Activated naive CD4-positive, alpha-beta T cell treated with anti-CD3 and anti-CD28 coated beads, Interleukin-2, amount 10 ng/mL, durations not matched to agents 7 days and 5 days (primary cell): ENCODE results near the gene PBX1.

Experiments used
- CTCF ChIA-PET: fragments of 350-600 bp; sonication (Branson Sonifier 250); formaldehyde crosslinking; loops from one replicate; lab custom pipeline; 2021; ENCODE audit warnings: antibody characterized with exemption; lab: Charles Lee
- DNase-seq: peaks from one replicate; pipeline ENCODE4 v3.0.0-alpha.2; 2020
- H3K27ac Mint-ChIP-seq: one replicate; pipeline ENCODE4 v1.8.0; 2021; ENCODE audit warnings: mild to moderate bottlenecking, moderate library complexity, mixed read lengths
- H3K27me3 Mint-ChIP-seq: one replicate; pipeline ENCODE4 v1.8.0; 2021; ENCODE audit warnings: mild to moderate bottlenecking, mixed read lengths
- H3K36me3 Mint-ChIP-seq: one replicate; pipeline ENCODE4 v1.8.0; 2021; ENCODE audit warnings: mixed read lengths
- H3K4me1 Mint-ChIP-seq: one replicate; pipeline ENCODE4 v1.8.0; 2021; ENCODE audit warnings: mixed read lengths
- H3K4me3 Mint-ChIP-seq: one replicate; pipeline ENCODE4 v1.8.0; 2021; ENCODE audit warnings: mild to moderate bottlenecking, moderate library complexity, mixed read lengths
- H3K9me3 Mint-ChIP-seq: one replicate; pipeline ENCODE4 v1.8.0; 2021; ENCODE audit warnings: mixed read lengths

PBX1 gene

DNA sequence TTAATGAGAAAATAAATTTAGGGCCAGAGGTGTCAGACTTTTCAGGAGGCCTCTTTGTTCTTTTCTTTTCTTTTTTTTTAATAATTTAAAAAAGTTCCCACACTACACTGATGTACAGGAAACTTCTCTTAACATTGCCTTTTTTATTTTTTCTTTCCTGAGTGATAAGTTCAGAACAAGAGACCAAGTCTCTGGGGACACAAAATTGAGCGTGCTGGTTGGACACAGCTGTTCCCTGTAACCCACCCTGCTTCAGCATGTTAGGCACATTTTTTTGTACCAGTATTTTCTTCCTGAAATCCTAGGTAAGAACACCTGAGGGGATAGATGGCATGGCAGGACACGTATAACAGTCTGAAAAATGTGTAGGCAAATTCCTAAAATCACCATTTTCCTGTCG, 50.1 kb downstream of the PBX1 start:
- H3K36me3 Mint-ChIP-seq = no peaks in the 10 kb centered on the region
- no peaks in the 10 kb centered on the region for H3K9me3 Mint-ChIP-seq
- H3K27ac Mint-ChIP-seq = no peak overlapping the region
- CTCF ChIA-PET = no interaction called here
- H3K4me1 Mint-ChIP-seq = no peaks in the 10 kb centered on the region
- no peak for DNase-seq
- H3K27me3 Mint-ChIP-seq = no peaks in the 10 kb centered on the region
- H3K4me3 Mint-ChIP-seq = no peak overlapping the region

DNA sequence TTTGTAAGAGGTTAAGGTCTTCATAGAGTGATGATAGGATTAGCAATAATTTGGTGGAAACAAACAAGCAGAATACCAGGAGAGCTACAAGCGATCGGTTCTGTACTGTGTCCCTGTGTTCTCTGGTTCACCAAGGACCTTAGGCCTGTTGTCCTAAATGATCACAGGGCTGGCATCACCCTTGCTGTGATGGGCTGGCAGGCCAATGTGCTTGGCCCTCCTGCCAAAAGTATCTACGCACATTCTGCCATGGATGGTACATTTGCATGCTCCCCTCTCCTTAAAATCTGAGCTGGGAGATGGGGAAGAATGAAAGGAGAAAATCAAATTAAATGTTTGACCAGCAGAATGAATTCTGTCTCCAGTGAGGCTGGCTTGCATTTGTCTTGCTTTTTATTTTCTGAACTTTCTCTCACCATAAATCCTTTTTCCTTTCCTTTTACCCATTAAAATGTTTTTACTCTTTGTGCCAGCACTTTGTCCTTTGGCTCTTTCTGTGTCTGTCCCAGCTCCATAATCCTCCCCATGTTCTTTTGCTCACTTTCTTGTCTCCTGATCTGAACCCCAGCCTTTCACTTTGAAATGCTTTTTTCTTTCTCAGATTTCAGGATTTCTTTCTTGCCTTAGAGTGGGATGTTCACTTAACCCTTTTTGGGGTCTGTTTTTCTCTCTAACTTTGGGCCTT, 51.7 kb downstream of the PBX1 start:
- DNase-seq = no peak
- H3K4me3 Mint-ChIP-seq = no peak overlapping the region
- no peaks in the 10 kb centered on the region for H3K27me3 Mint-ChIP-seq
- no peaks in the 10 kb centered on the region for H3K4me1 Mint-ChIP-seq
- H3K36me3 Mint-ChIP-seq = no peaks in the 10 kb centered on the region
- no peaks in the 10 kb centered on the region for H3K9me3 Mint-ChIP-seq
- H3K27ac Mint-ChIP-seq = no peak overlapping the region
- CTCF ChIA-PET = no interaction called here

DNA sequence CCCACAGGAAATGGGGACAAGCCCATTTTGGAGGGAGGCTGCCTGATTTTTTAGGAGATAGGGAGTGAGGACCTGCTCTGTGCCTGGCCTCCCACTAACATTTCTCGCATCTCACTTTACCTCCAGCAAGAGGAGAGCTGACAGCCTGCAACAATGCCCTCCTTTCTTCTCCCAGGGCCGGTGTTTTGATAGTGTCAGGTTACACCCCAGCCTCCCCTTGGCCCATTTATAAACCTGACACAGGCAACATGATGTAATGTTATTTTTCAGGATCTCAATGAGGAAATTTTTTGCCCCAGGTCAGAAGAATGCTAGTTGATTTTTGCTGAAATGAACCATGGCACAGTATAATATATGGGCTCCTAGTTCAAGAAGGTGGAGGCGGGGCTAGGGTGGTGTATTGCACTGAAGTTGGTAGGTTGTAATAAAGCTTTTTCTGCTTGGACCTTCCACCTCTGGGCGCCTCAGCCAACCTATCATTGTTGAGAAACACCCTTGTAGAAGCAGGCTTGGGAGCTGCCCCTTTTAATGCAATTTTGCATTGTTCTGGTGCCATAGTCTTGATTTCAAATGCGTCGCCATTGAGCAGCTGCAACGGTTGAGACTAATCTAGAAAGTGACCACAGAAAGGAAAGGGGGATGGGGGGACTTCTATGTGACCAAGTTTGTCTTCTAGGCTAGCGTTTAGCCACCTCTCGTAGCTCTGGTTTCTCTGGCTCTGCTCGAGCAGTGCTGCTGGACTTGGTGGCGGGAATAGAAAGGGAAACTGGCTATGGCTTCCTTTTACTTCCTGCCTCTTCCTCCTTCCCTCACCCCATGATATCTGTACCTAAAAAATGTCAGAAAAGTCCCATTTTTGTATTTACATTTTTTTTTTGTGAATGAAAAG, 53.0 kb downstream of the PBX1 start:
- Mint-ChIP-seq H3K36me3 (no peaks in the 10 kb centered on the region), H3K27me3 (no peaks in the 10 kb centered on the region), H3K4me3 (no peak overlapping the region), H3K9me3 (no peaks in the 10 kb centered on the region), H3K4me1 (no peaks in the 10 kb centered on the region), H3K27ac (no peak overlapping the region)
- DNase-seq = no peak
- CTCF ChIA-PET = no interaction called here

DNA sequence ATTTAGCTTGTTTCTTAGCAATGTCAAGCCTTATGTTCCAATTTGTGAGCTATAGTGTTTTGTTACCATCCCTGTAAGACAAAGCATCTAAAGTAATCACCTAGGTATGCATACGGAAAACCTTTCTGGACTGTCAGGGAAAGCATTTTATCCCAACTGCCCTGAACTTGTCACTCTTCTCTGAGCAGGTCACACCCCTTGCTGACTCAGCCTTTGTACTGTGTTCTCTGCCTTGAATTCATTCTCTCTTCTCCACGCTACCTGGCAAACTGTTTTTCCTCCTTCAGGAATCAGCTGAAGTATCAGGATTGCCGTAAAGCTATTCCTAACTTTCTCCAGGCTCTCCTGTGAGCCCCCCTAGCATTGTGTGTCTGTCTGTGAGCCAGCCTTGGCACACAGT, 54.2 kb downstream of the PBX1 start:
- no peaks in the 10 kb centered on the region for H3K9me3 Mint-ChIP-seq
- H3K4me3 Mint-ChIP-seq = no peak overlapping the region
- CTCF ChIA-PET = no interaction called here

DNA sequence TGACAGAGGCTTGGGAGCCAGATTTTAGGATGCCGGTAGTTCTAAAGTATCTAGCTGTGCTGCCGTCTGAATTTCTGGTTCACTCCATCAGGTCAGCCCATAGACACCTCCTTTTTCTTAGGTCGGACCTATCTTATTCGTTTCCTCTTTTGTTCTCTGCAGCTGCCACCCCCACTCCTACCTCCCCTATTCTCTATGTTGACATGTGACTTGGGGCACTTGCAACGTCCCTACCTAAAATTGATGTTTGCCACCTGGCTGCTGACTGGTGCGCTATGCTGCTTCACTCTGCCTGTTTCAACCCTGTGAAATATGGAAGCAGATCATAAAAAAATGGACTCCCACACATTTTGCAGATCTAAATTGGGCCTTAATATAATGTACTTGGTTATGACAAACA, 55.3 kb downstream of the PBX1 start:
- H3K27me3 Mint-ChIP-seq = no peaks in the 10 kb centered on the region
- no peak overlapping the region for H3K4me3 Mint-ChIP-seq
- DNase-seq = no peak
- no peak overlapping the region for H3K27ac Mint-ChIP-seq
- no peaks in the 10 kb centered on the region for H3K9me3 Mint-ChIP-seq
- no peaks in the 10 kb centered on the region for H3K36me3 Mint-ChIP-seq
- H3K4me1 Mint-ChIP-seq = no peaks in the 10 kb centered on the region
- CTCF ChIA-PET = no interaction called here

More for the DNA sequence above, 54.2 kb downstream of the PBX1 start:
- no peaks in the 10 kb centered on the region for H3K36me3 Mint-ChIP-seq
- no peak for DNase-seq
- no peaks in the 10 kb centered on the region for H3K4me1 Mint-ChIP-seq
- no peaks in the 10 kb centered on the region for H3K27me3 Mint-ChIP-seq
- H3K27ac Mint-ChIP-seq = no peak overlapping the region

DNA sequence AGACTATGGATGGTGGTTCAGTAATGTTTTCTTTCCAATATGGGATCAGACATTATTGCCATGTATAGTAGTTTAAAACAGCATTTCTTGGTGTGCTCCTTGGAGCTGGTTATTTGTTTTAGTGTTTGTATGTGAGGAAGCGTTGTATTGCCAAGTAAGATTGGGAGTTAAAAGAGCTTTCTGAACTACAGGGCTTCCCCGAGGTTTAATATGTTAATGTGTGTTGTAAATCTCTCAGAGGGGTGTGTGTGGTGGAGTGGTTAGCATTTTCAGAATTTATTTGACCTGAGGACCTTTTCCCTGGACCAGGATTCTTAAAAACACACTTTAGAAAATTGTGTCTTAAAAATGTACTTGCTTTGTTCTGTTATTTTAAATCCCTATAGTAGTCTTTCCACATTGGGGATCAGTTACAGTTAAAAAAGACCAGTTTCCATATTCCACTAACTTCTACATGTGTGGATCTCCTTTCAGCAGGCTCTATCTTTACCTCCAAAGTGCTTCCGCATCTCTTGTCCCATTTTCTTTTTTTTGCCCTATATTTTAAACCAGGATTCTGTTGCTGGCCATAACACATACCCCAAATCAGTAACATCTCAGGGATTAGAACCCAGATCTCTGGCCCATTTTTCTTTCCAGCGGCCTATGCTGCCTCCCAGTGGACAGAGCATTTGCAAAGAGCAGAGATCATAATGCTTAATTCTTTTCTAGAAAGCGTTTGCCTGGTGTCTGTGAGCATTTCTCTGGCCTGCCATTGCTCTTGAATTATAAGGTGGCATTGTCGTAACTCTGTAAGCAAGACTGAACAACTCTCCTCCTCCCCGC, 58.6 kb downstream of the PBX1 start:
- DNase-seq = no peak
- Mint-ChIP-seq H3K27me3 (no peaks in the 10 kb centered on the region), H3K36me3 (no peaks in the 10 kb centered on the region), H3K4me3 (no peak overlapping the region), H3K4me1 (no peaks in the 10 kb centered on the region), H3K27ac (no peak overlapping the region), H3K9me3 (no peaks in the 10 kb centered on the region)
- CTCF ChIA-PET = no interaction called here

DNA sequence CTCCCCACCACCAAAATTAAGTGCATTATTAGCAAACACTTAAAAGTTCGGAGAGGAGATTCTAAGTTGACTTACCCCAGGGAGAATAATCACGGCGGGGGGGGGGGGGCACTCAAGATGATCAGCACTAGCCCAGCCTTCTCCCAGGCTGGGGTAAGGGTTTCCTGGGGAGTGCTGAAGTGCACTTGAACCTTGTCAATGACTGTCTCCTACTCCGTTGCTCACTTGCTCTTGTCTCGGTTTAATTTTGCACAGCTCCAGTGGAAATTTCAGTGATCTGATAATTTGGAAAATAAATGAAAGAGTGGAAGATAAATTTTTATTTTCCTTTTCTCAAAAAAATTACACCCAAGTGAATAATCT, 59.2 kb downstream of the PBX1 start:
- no peaks in the 10 kb centered on the region for H3K36me3 Mint-ChIP-seq
- H3K27ac Mint-ChIP-seq = no peak overlapping the region
- no peak for DNase-seq
- no peak overlapping the region for H3K4me3 Mint-ChIP-seq
- no peaks in the 10 kb centered on the region for H3K9me3 Mint-ChIP-seq
- H3K27me3 Mint-ChIP-seq = no peaks in the 10 kb centered on the region
- CTCF ChIA-PET = no interaction called here
- no peaks in the 10 kb centered on the region for H3K4me1 Mint-ChIP-seq

DNA sequence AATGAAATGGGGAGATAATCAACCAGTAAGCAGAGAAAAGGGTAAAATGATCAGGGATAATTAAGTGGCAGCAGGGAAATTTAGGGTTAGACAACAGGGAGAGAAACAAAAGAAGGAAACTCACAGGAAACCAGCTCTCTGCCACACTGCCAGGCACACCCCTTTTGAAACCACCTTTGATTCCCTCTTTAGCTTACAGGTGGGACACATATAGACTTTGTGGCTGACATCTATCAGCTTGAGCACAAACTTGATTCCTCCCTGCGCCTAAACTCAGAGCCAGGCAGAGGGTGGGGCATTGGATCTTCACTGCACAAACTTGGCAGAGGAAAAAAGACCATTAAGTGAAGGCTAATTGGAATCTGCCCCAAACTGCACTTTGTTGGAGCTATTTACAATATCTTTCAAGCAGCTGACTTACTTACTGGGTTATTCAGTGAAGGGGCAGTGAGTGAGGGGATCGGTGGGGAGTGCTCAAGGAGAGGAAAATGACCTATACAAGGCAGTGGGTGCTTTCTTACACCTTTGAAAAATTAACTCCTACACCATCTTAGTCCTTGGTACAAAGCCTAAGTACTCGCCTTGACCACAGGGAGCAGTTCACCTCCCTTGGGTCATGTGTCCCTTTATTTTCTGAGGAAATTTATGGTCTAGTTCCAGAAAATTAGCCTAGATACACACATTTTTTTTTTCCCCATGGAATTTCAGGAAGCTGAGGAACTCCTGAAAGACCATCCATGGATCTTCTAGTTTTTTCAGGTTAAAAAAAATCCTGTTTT, 60.2 kb downstream of the PBX1 start:
- Mint-ChIP-seq H3K4me1 (no peaks in the 10 kb centered on the region), H3K9me3 (no peaks in the 10 kb centered on the region), H3K27me3 (no peaks in the 10 kb centered on the region), H3K4me3 (no peak overlapping the region), H3K27ac (no peak overlapping the region), H3K36me3 (no peaks in the 10 kb centered on the region)
- DNase-seq = no peak
- CTCF ChIA-PET = no interaction called here

DNA sequence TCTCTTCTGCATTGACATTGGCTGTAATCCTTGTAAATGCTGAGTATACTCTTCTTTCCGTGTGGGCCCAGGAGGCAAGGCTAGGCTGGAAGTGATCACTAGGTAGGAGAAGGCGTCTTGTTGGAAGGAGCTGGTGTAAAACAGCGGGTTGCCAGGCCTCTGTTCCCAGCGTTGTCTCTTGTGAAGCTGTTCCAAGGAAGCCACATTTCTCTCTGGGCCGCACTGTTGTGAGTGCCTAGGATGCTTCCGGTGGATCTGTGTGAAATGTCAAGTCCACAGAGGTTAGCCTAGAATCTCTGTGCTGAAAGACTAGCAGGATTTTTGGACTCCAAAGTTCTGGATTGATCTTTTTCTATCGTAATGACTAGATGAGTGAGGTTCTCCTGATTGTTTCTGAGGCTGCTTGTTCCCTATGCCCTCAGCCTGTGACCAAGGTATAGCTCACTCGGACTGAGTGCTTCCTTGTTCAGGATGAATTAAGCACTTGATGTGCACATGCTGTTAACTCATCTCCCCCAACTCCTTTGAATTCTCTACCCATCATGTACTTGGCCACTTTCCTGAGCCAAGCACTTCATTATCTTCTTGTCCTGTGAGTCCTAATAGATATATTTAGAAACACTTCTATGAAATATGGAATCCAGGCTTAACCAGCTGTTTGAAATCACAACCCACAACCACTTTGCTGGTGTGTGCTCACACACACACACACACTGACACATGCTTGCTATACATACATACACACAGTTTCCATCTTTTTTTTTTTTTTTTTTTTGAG, 63.3 kb downstream of the PBX1 start:
- no peak for DNase-seq
- Mint-ChIP-seq H3K36me3 (no peaks in the 10 kb centered on the region), H3K27me3 (no peaks in the 10 kb centered on the region), H3K9me3 (peaks cover under 1% of the 10 kb centered on the region), H3K4me1 (no peaks in the 10 kb centered on the region), H3K4me3 (no peak overlapping the region), H3K27ac (no peak overlapping the region)
- CTCF ChIA-PET = no interaction called here

DNA sequence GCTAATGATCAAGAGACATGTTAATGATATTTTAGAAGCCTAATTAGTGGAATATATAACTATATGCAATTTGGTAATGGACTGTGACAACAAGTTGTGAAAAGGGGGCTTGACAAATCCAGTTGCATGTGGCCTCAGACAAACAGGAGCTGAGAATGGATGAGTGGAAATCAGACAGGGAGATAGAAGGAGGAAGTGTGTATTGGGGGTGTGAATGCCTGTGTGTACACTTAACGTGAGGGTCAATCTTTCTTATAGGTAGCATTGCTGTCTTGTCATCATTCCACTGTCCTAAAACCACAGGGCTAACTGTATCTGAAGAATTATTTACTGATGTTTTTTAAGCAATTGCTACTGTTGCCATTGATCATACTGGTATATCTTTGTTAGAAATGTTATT, 64.8 kb downstream of the PBX1 start:
- H3K4me1 Mint-ChIP-seq = no peaks in the 10 kb centered on the region
- CTCF ChIA-PET = no interaction called here
- no peak overlapping the region for H3K4me3 Mint-ChIP-seq
- no peaks in the 10 kb centered on the region for H3K27me3 Mint-ChIP-seq
- DNase-seq = no peak
- peaks cover 2% of the 10 kb centered on the region for H3K9me3 Mint-ChIP-seq
- H3K36me3 Mint-ChIP-seq = no peaks in the 10 kb centered on the region
- no peak overlapping the region for H3K27ac Mint-ChIP-seq

DNA sequence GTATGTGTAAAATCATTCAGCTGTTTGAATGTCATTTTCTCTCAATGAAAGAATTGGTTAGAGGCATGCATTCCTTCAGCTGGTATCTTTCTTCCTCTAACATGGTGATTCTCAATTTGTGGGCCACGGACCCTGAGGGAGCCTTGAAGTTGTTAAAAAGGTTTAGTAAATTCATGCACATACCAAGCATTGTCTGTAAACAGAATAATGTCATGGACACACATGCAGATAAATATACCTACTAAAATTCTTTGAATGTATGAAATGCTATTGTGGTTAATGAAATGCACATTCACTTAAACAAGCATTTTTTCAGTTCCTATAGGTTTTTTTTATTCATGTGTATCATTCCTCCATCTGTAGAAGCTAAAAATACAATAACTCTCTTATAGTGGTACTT, 65.4 kb downstream of the PBX1 start:
- Mint-ChIP-seq H3K9me3 (peaks cover 2% of the 10 kb centered on the region), H3K4me1 (no peaks in the 10 kb centered on the region), H3K27me3 (no peaks in the 10 kb centered on the region), H3K4me3 (no peak overlapping the region), H3K36me3 (no peaks in the 10 kb centered on the region), H3K27ac (no peak overlapping the region)
- no peak for DNase-seq
- CTCF ChIA-PET = no interaction called here

DNA sequence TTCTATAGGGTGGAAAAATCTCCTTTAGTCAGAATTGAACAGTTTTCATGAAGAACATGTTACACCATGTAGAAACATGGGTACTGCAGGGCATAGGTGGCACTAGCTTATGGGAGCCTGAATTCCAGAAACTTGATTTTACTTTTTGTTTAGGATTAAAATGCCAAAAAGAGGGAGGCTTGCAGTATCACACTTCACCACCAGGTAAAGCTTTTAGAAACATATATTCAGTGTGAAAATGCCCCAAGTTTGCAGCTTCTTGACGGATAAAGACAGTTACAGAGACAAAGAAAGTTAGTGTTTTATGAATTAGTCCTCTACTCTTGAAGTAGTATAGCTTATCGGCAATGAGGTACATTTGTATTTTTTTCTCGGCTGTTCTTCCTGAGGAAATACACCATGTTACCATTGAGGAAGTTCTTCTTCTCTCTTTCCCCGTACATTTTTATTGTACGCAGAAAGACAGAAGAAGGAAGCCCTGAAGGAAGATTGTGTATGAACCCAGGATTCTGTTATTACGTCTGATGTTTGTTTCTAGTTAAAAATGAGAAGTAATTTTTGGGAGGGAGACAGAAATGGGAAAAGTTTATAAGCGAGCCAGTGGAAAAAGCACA, 66.1 kb downstream of the PBX1 start:
- Mint-ChIP-seq H3K4me3 (no peak overlapping the region), H3K36me3 (no peaks in the 10 kb centered on the region), H3K27me3 (no peaks in the 10 kb centered on the region), H3K4me1 (no peaks in the 10 kb centered on the region), H3K27ac (no peak overlapping the region), H3K9me3 (peaks cover 2% of the 10 kb centered on the region)
- no peak for DNase-seq
- CTCF ChIA-PET = no interaction called here

DNA sequence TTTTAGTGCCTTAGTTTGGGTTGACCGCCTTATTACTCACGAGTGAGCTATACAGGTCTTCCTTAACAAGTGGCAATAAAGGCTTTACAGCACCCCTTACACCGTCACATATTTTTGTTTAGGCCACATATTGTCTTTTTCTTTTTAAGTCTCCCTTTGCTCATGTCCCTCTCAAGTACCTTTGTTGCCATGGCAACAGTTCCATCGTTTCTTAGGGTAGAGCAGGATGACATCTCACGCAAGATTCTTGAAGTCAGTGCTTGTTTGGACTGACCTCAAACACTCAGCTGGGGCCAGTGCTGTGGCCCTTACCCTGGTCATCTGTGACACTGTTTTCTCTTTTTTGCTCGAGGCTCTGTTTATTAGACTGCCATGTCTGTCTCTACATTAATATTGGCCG, 69.8 kb downstream of the PBX1 start:
- no peaks in the 10 kb centered on the region for H3K4me1 Mint-ChIP-seq
- peaks cover 2% of the 10 kb centered on the region for H3K9me3 Mint-ChIP-seq
- DNase-seq = no peak
- H3K27ac Mint-ChIP-seq = no peak overlapping the region
- H3K36me3 Mint-ChIP-seq = no peaks in the 10 kb centered on the region
- CTCF ChIA-PET = no interaction called here
- H3K27me3 Mint-ChIP-seq = no peaks in the 10 kb centered on the region
- H3K4me3 Mint-ChIP-seq = no peak overlapping the region
